ENCODE results near the gene PARVG. TPM values are rescaled to one million over a fixed set of nuclear protein-coding genes. Genes with fewer than 3 reads are reported as not detected.

PARVG gene
- total RNA-seq, 2 donors from 2014 or later: 34.9 to 71.3 TPM

DNA sequence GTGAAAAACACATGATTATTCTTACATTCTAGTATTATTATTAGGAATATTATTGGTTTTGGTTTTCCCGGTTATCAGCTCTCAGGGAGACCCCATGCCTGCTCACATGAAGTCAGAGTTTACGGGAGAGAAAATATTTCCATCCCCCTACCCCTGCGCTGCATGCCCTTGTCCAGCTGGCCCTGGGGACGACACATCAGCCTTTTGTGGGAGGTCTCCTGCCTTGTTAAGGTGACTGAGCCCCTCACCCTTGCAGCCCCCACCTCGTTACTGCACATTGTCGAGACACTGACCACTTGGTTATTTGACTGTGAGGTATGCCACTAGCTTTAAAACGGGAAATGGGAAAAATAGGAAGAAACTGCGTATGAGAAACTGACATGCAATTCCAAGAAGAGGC lies 63.0 kb downstream of the PARVG start:
- TF ChIP-seq, protein P1, sequence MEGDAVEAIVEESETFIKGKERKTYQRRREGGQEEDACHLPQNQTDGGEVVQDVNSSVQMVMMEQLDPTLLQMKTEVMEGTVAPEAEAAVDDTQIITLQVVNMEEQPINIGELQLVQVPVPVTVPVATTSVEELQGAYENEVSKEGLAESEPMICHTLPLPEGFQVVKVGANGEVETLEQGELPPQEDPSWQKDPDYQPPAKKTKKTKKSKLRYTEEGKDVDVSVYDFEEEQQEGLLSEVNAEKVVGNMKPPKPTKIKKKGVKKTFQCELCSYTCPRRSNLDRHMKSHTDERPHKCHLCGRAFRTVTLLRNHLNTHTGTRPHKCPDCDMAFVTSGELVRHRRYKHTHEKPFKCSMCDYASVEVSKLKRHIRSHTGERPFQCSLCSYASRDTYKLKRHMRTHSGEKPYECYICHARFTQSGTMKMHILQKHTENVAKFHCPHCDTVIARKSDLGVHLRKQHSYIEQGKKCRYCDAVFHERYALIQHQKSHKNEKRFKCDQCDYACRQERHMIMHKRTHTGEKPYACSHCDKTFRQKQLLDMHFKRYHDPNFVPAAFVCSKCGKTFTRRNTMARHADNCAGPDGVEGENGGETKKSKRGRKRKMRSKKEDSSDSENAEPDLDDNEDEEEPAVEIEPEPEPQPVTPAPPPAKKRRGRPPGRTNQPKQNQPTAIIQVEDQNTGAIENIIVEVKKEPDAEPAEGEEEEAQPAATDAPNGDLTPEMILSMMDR (IDR thresholded peaks at IDR 0.05): no peak
- Histone ChIP-seq H3K4me1 (ENCODE audit: control insufficient read depth in 1 of 2, low read depth in 2 of 2) (no peaks in the 10 kb centered on the region), H3K27ac (no peak overlapping the region), H3K36me3 (no peaks in the 10 kb centered on the region), H3K4me3 (no peak overlapping the region), H3K27me3 (replicated peaks; ENCODE audit: insufficient read depth) (no peaks in the 10 kb centered on the region), H3K9me3 (no peaks in the 10 kb centered on the region)
- no peak for DNase-seq (ENCODE audit: low spot score)
- ATAC-seq (ENCODE audit: insufficient number of reproducible peaks, low FRiP score, low read depth): no peak

DNA sequence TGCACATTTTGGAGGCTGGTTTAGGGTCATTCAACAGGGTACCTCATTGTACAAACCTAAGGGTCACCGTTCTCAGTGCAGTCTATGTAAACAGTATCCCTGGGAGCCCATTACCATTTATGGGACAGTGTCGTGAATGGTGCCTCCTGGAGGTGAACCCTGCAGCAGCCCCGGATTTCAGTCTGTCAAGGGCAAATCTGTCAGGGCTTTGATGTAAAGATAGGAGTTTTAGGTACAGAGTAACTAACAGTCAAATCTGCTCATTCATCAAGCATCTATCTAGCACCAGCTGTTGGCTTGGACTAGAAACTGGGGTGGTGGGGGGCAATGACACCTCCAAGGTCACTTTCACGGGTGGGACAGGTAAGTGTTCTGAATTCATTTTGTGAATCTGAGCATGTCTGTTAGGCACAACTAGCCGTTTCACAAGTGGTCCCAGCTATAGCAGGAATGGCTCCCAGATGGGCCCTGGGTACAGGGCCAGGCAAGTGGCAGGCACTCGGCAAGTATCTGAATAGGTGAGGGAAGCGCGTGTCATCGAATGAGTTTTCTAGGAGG lies 63.6 kb downstream of the PARVG start:
- TF ChIP-seq, protein P1 (IDR thresholded peaks at IDR 0.05): no peak
- Histone ChIP-seq H3K27ac (no peak overlapping the region), H3K9me3 (peaks cover under 1% of the 10 kb centered on the region), H3K4me1 (ENCODE audit: control insufficient read depth in 1 of 2, low read depth in 2 of 2) (no peaks in the 10 kb centered on the region), H3K36me3 (no peaks in the 10 kb centered on the region), H3K27me3 (replicated peaks; ENCODE audit: insufficient read depth) (no peaks in the 10 kb centered on the region), H3K4me3 (no peak overlapping the region)
- no peak for ATAC-seq (ENCODE audit: insufficient number of reproducible peaks, low FRiP score, low read depth)
- DNase-seq (ENCODE audit: low spot score): no peak

DNA sequence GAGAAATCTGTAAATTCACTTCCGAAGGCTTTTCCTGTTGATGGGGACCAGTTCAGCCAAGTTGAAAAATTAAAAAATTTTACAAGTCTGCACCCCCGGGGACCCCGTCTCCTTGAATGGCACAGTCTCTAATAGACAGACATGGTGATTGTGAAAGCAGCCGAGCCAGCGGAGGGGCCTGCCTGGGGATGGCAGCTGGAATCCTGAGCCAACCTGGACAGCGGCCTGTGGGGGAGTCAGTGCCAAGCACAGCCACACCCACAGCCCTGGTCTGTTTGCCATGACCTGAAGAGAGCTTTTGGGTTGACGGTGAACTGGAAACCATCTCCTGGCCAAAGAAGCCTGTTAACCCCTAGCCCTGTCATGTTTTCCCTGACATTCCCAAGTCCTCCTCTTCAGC lies 64.7 kb downstream of the PARVG start:
- Histone ChIP-seq H3K4me3 (no peak overlapping the region), H3K27me3 (replicated peaks; ENCODE audit: insufficient read depth) (no peaks in the 10 kb centered on the region), H3K4me1 (ENCODE audit: control insufficient read depth in 1 of 2, low read depth in 2 of 2) (no peaks in the 10 kb centered on the region), H3K9me3 (peaks cover 5% of the 10 kb centered on the region), H3K36me3 (no peaks in the 10 kb centered on the region), H3K27ac (no peak overlapping the region)
- ATAC-seq (ENCODE audit: insufficient number of reproducible peaks, low FRiP score, low read depth) (no peak), DNase-seq (ENCODE audit: low spot score) (no peak)
- TF ChIP-seq, protein P1 (IDR thresholded peaks at IDR 0.05): no peak

DNA sequence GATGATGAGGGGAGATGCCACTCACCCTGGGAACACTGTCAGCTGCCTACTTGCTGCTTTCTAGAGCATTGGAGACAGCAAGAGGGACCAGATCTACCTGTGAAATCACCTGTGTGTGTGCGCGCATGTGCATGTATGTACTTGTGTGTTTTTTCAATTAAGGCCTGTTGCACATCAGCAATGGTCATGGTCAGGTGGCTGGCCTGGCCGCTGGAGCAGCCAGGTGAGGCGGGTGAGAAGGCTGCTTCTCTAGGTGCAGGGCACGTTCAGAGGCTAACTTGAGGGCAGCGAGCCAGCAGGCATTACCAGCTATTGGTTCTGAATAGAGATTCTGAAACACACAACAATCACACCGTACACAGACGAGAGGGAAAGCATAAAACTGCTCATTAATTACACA lies 65.1 kb downstream of the PARVG start:
- Histone ChIP-seq H3K27ac (no peak overlapping the region), H3K36me3 (no peaks in the 10 kb centered on the region), H3K4me1 (ENCODE audit: control insufficient read depth in 1 of 2, low read depth in 2 of 2) (no peaks in the 10 kb centered on the region), H3K27me3 (replicated peaks; ENCODE audit: insufficient read depth) (no peaks in the 10 kb centered on the region), H3K4me3 (no peak overlapping the region), H3K9me3 (peaks cover 5% of the 10 kb centered on the region)
- TF ChIP-seq, protein P1 (IDR thresholded peaks at IDR 0.05): no peak
- ATAC-seq (ENCODE audit: insufficient number of reproducible peaks, low FRiP score, low read depth): no peak
- no peak for DNase-seq (ENCODE audit: low spot score)

DNA sequence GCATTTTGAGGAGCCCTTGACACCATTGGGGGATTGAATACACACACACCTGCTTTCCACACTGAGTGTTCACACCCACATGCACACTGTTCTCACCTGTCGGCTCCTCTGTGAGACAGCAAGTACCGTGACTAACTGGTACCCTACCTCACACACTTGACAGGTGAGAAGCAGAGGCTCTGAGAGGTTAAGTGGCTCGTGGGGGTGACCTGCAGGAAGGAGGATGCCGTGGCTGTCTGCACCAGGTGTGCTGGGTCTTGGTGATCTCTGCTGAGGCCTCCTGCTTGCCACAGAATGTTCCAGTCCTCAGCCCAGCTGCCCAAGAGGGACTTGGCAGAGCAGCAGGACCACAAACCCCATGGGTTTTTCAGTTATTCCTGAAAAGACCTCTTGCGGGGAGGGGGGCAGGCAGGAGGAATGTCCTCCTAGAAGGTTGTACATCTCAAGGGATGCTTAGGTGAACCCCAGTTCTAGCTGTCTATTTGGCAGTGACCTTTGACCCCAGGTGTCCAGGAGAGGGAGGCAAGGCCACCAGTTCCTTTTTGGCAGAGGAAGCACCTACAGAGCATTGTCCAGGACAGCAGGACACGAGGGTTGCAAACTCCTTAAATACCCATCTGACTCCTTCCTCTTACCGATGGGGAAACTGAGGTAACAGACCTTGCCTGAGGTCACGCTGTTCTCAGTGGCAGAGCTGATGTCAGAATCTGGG lies 66.0 kb downstream of the PARVG start:
- Histone ChIP-seq H3K4me1 (ENCODE audit: control insufficient read depth in 1 of 2, low read depth in 2 of 2) (no peaks in the 10 kb centered on the region), H3K9me3 (peaks cover 5% of the 10 kb centered on the region), H3K27ac (no peak overlapping the region), H3K4me3 (no peak overlapping the region), H3K36me3 (no peaks in the 10 kb centered on the region), H3K27me3 (replicated peaks; ENCODE audit: insufficient read depth) (no peaks in the 10 kb centered on the region)
- DNase-seq (ENCODE audit: low spot score): no peak
- no peak for ATAC-seq (ENCODE audit: insufficient number of reproducible peaks, low FRiP score, low read depth)
- TF ChIP-seq, protein P1 (IDR thresholded peaks at IDR 0.05): no peak

Data from thoracic aorta (tissue), 2 donors.